Mesothelial cell of epicardium (in vitro differentiated cells): ENCODE data around the gene CNN3. TPM values are rescaled to one million over a fixed set of nuclear protein-coding genes. Genes with fewer than 3 reads are reported as not detected.

Experiments used
- DNase-seq, 2 experiments: peaks; one replicate each; pipeline ENCODE4 v3.0.0; 2021; ENCODE audit warnings: low spot score in 2 of 2; ENCODE audit not compliant: unreplicated experiment in 2 of 2
- H3K27ac Mint-ChIP-seq: 2 replicates; pipeline ENCODE4 v1.8.0; 2021; ENCODE audit warnings: mixed read lengths
- H3K27me3 Mint-ChIP-seq: 2 replicates; pipeline ENCODE4 v1.8.0; 2021; ENCODE audit warnings: low read depth, mixed read lengths
- H3K36me3 Mint-ChIP-seq: 2 replicates; pipeline ENCODE4 v1.8.0; 2021; ENCODE audit warnings: mixed read lengths
- H3K4me1 Mint-ChIP-seq: 2 replicates; pipeline ENCODE4 v1.8.0; 2021; ENCODE audit warnings: mixed read lengths
- H3K4me3 Mint-ChIP-seq: 2 replicates; pipeline ENCODE4 v1.8.0; 2021; ENCODE audit warnings: mild to moderate bottlenecking, moderate library complexity, mixed read lengths
- H3K9me3 Mint-ChIP-seq: 2 replicates; pipeline ENCODE4 v1.8.0; 2021; ENCODE audit warnings: mixed read lengths
- CTCF ChIP-seq: fragments of 200-600 bp; sonication (generic); IDR thresholded peaks from one replicate; pipeline ENCODE4 v1.5.0; 2021; ENCODE audit warnings: antibody characterized with exemption; ENCODE audit not compliant: unreplicated experiment
- total RNA-seq: library from RNA; stranded (reverse); gene quantifications from 3 replicates; pipeline ENCODE4 v1.2.1, GENCODE V29; 2021

The CNN3 gene
- total RNA-seq, 1 donor from 2014 or later = 247 TPM

- no peaks in the 10 kb centered on the region for H3K27me3 Mint-ChIP-seq
- H3K4me1 Mint-ChIP-seq = peaks cover 41% of the 10 kb centered on the region
- H3K27ac Mint-ChIP-seq = no peak overlapping the region
- no peaks in the 10 kb centered on the region for H3K9me3 Mint-ChIP-seq
- H3K4me3 Mint-ChIP-seq = no peak overlapping the region
- no peak for DNase-seq
- TF ChIP-seq CTCF = no peak
- peaks cover 2% of the 10 kb centered on the region for H3K36me3 Mint-ChIP-seq
These were observed 68.6 kb downstream of the CNN3 start for GRCh38 chr1:94858276-94858675.

- no peak for TF ChIP-seq CTCF
- Mint-ChIP-seq H3K4me1 (peaks cover 28% of the 10 kb centered on the region), H3K27ac (no peak overlapping the region), H3K9me3 (no peaks in the 10 kb centered on the region), H3K4me3 (no peak overlapping the region), H3K36me3 (peaks cover 2% of the 10 kb centered on the region), H3K27me3 (no peaks in the 10 kb centered on the region)
- no peak for DNase-seq
These were observed 70.0 kb downstream of the CNN3 start for GRCh38 chr1:94856868-94857267.

- H3K36me3 Mint-ChIP-seq = peaks cover 2% of the 10 kb centered on the region
- DNase-seq = no peak
- no peaks in the 10 kb centered on the region for H3K27me3 Mint-ChIP-seq
- peaks cover 21% of the 10 kb centered on the region for H3K4me1 Mint-ChIP-seq
- H3K27ac Mint-ChIP-seq = no peak overlapping the region
- no peak for TF ChIP-seq CTCF
- no peaks in the 10 kb centered on the region for H3K9me3 Mint-ChIP-seq
- no peak overlapping the region for H3K4me3 Mint-ChIP-seq
These were observed 70.9 kb downstream of the CNN3 start for GRCh38 chr1:94856004-94856403.

- Mint-ChIP-seq H3K36me3 (peaks cover 2% of the 10 kb centered on the region), H3K4me3 (no peak overlapping the region), H3K4me1 (peaks cover 14% of the 10 kb centered on the region), H3K27ac (no peak overlapping the region), H3K9me3 (no peaks in the 10 kb centered on the region), H3K27me3 (no peaks in the 10 kb centered on the region)
- DNase-seq = no peak
- TF ChIP-seq CTCF = no peak
These were observed 71.6 kb downstream of the CNN3 start for GRCh38 chr1:94855307-94855700.

- Mint-ChIP-seq H3K4me3 (no peak overlapping the region), H3K27ac (no peak overlapping the region), H3K9me3 (no peaks in the 10 kb centered on the region), H3K4me1 (peaks cover 7% of the 10 kb centered on the region), H3K36me3 (peaks cover 2% of the 10 kb centered on the region), H3K27me3 (no peaks in the 10 kb centered on the region)
- TF ChIP-seq CTCF = peak; percentile 83
- peak; percentile 46 to 81 for DNase-seq
These were observed 72.2 kb downstream of the CNN3 start for GRCh38 chr1:94854458-94855306.
